HG03139 (cell line): ENCODE results near the gene SPEM1.

Experiments
- ATAC-seq: cut with Tn5 transposase; IDR thresholded peaks from one replicate; pipeline ENCODE4 v1.9.1; 2021; ENCODE audit not compliant: unreplicated experiment

SPEM1 gene

GRCh38 chr17:7440113-7440833 is 20.1 kb downstream of the SPEM1 start:
- no peak for ATAC-seq

GRCh38 chr17:7440834-7441195 is 20.7 kb downstream of the SPEM1 start:
- ATAC-seq: no peak

- no peak for ATAC-seq
Observed at GRCh38 chr17:7441266-7441665, 21.1 kb downstream of the SPEM1 start.

GRCh38 chr17:7442142-7442541 is 22.0 kb downstream of the SPEM1 start:
- no peak for ATAC-seq

GRCh38 chr17:7443499-7444485 is 23.7 kb downstream of the SPEM1 start:
- no peak for ATAC-seq

- no peak for ATAC-seq
Observed at GRCh38 chr17:7444682-7445618, 24.8 kb downstream of the SPEM1 start, which contains the start of gene CHRNB1. Gene CHRNB1, plus strand, starts transcription at chr17:7445061. Its CDS starts 67 bp downstream, at chr17:7445128.

- ATAC-seq: no peak
Observed at GRCh38 chr17:7445619-7445968, 25.5 kb downstream of the SPEM1 start.

GRCh38 chr17:7448461-7448860 is 28.3 kb downstream of the SPEM1 start:
- no peak for ATAC-seq

- no peak for ATAC-seq
Observed at GRCh38 chr17:7459961-7460545, 39.9 kb downstream of the SPEM1 start.

- no peak for ATAC-seq
Observed at GRCh38 chr17:7460850-7461660, 40.9 kb downstream of the SPEM1 start.

- no peak for ATAC-seq
Observed at GRCh38 chr17:7462474-7463371, 42.6 kb downstream of the SPEM1 start.

- no peak for ATAC-seq
Observed at GRCh38 chr17:7463372-7463846, 43.3 kb downstream of the SPEM1 start.

- no peak for ATAC-seq
Observed at GRCh38 chr17:7464081-7464480, 44.0 kb downstream of the SPEM1 start.

- no peak for ATAC-seq
Observed at GRCh38 chr17:7465597-7466275, 45.6 kb downstream of the SPEM1 start.

- no peak for ATAC-seq
Observed at GRCh38 chr17:7466318-7466638, 46.2 kb downstream of the SPEM1 start.

GRCh38 chr17:7466639-7467341 is 46.7 kb downstream of the SPEM1 start:
- ATAC-seq: no peak

- ATAC-seq: no peak
Observed at GRCh38 chr17:7467498-7467897, 47.4 kb downstream of the SPEM1 start.

GRCh38 chr17:7468290-7468689 is 48.2 kb downstream of the SPEM1 start:
- no peak for ATAC-seq
